ENCODE measurements around the gene CBR3. TPM values are rescaled to one million over a fixed set of nuclear protein-coding genes. Genes with fewer than 3 reads are reported as not detected.

The CBR3 gene
- total RNA-seq, 4 donors from 2014 or later, result 21.3 to 45.9 (median 37.9) TPM

GRCh38 chr21:36193200-36193599, 58.3 kb downstream of the CBR3 start:
- H3K4me3 ChIP-seq (ENCODE audit: low read depth, poor library complexity, severe bottlenecking), result no peak overlapping the region
- no peak for TF ChIP-seq POLR2A (IDR thresholded peaks at IDR 0.05)
- no peak for TF ChIP-seq CTCF (IDR thresholded peaks at IDR 0.05)
- DNase-seq (ENCODE audit: low spot score in 2 of 2), result peak in 1 of 2 donors; percentile 30
- intact Hi-C loops (cut with DNase I; ENCODE audit: low total_unique reads), result loop anchor here (10.0 kb wide), 1 partner anchor 52 kb away; no protein-coding TSS in a partner anchor
- 49 to 61% methylated on average over 7 of the region's 7 CpGs for WGBS, 2 donors

GRCh38 chr21:36194024-36194423, 59.1 kb downstream of the CBR3 start:
- no peak for DNase-seq (ENCODE audit: low spot score in 2 of 2)
- TF ChIP-seq CTCF (IDR thresholded peaks at IDR 0.05) (no peak), POLR2A (IDR thresholded peaks at IDR 0.05) (no peak)
- intact Hi-C loops (cut with DNase I; ENCODE audit: low total_unique reads), result loop anchor here (10.0 kb wide), 1 partner anchor 51 kb away; no protein-coding TSS in a partner anchor
- 45 to 57% methylated on average over 3 of the region's 3 CpGs for WGBS, 2 donors
- H3K4me3 ChIP-seq (ENCODE audit: low read depth, poor library complexity, severe bottlenecking), result no peak overlapping the region

- H3K4me3 ChIP-seq (ENCODE audit: low read depth, poor library complexity, severe bottlenecking), result no peak overlapping the region
- WGBS, 2 donors, result 92 to 97% methylated on average over 1 of the region's 1 CpG
- no peak for TF ChIP-seq POLR2A (IDR thresholded peaks at IDR 0.05)
- no peak for TF ChIP-seq CTCF (IDR thresholded peaks at IDR 0.05)
- intact Hi-C loops (cut with DNase I; ENCODE audit: low total_unique reads), result loop anchor here (10.0 kb wide), 1 partner anchor 49 kb away; no protein-coding TSS in a partner anchor
- no peak for DNase-seq (ENCODE audit: low spot score in 2 of 2)
These were observed 60.7 kb downstream of the CBR3 start for GRCh38 chr21:36195613-36196012.

Other genes with a start within 250 kb of the CBR3 start
- gene SETD4, start 74.6 kb upstream of the CBR3 start, total RNA-seq, result 10 to 100 TPM; 21.1 to 41.6 (median 30.1) TPM
- gene CBR1, start 65.1 kb upstream of the CBR3 start, total RNA-seq, result 100 to 1,000 TPM; 312 to 945 (median 473) TPM
- gene DOP1B, start 21.7 kb downstream of the CBR3 start, total RNA-seq, result 10 to 100 TPM; 20.0 to 47.3 (median 33.5) TPM
- gene MORC3, start 185.1 kb downstream of the CBR3 start, total RNA-seq, result 10 to 100 TPM; 47.4 to 71.3 (median 56.8) TPM